Stomach (tissue), 19 donors: ENCODE data around the gene LPIN3. TPM values are rescaled to one million over a fixed set of nuclear protein-coding genes. Genes with fewer than 3 reads are reported as not detected.

ENCODE experiments used
- DNase-seq, 2 donors: peaks; one replicate each; pipeline versions ENCODE4 v3.0.0 to v3.0.0-alpha.2; 2013 to 2019
- H3K27ac ChIP-seq, 5 donors: fragments of 200-600 bp in 4 of 5; sonication (generic) in 4 of 5; one replicate each; pipeline ENCODE4 v1.5.1; 2013 to 2019; ENCODE audit warnings: mild to moderate bottlenecking in 1 of 5, moderate library complexity in 1 of 5
- H3K27me3 ChIP-seq, 3 donors: fragments of 200-600 bp; sonication (generic); one replicate each; pipeline ENCODE4 v1.5.1; 2017 to 2019; ENCODE audit warnings: mixed run types in 1 of 3
- H3K36me3 ChIP-seq, 4 donors: fragments of 200-600 bp; sonication (generic); 1 replicate in 3 of 4; 2 replicates in 1 of 4; pipeline ENCODE4 v1.5.1; 2016 to 2019
- H3K4me1 ChIP-seq, 4 donors: fragments of 200-600 bp; sonication (generic); one replicate each; pipeline ENCODE4 v1.5.1; 2016 to 2019
- H3K4me3 ChIP-seq, 4 donors: fragments of 200-600 bp; sonication (generic) in 3 of 4; one replicate each; pipeline ENCODE4 v1.5.1; 2016 to 2019; ENCODE audit warnings: mild to moderate bottlenecking in 1 of 4
- H3K9me3 ChIP-seq, 4 donors: fragments of 200-600 bp; sonication (generic); one replicate each; pipeline ENCODE4 v1.5.1; 2016 to 2019
- EP300 ChIP-seq: sonication (generic); formaldehyde crosslinking; IDR thresholded peaks from one replicate; pipeline ENCODE4 v1.6.1; 2017; ENCODE audit warnings: antibody characterized with exemption
- POLR2A ChIP-seq, 4 donors: fragments of 450-650 bp; IDR thresholded peaks; one replicate each; pipeline ENCODE4 v1.6.1; 2016; ENCODE audit warnings: antibody characterized with exemption in 4 of 4, control low read depth in 2 of 4, mild to moderate bottlenecking in 1 of 4, moderate library complexity in 1 of 4
- POLR2AphosphoS5 ChIP-seq, 3 donors: sonication (generic); formaldehyde crosslinking; IDR thresholded peaks; one replicate each; pipeline ENCODE4 v1.6.1; 2016; ENCODE audit warnings: antibody characterized with exemption in 3 of 3
- WGBS, 5 donors: extraction: QIAGEN DNeasy Blood & Tissue Kit in 3 of 5; methylation state at CpG; one replicate each; pipeline versions ENCODE4 v1.1.5 to v1.1.7; 2013 to 2018; 5-methylcytosine and 5-hydroxymethylcytosine counted together
- intact Hi-C: fragments of 100-400 bp; cut with DNase I; formaldehyde crosslinking; loops from one replicate; pipeline ENCODE4 v1.15.1; 2023; ENCODE audit warnings: low total_unique reads
- long read RNA-seq, 10 donors: transcript quantifications; one replicate each; lab custom pipeline, GENCODE V29; 2026
- polyA plus RNA-seq, 3 donors: library from polyadenylated mRNA; stranded (reverse); fragments of 200-250 nt; gene quantifications; one replicate each; pipeline ENCODE4 v1.2.3, GENCODE V29; 2013
- total RNA-seq, 5 donors: library from RNA; depleted of rRNA; stranded (reverse); fragments of >200 nt; gene quantifications; one replicate each; pipeline versions ENCODE4 v1.1.0 to v1.2.3, GENCODE V29; 2014 to 2016
- TF ChIP-seq, protein P1 (sequence below), 7 experiments: fragments of 450-650 bp in 4 of 7; fragments of 200-600 bp in 3 of 7; sonication (generic) in 3 of 7; IDR thresholded peaks; one replicate each; pipeline ENCODE4 v1.5.1; 2016 to 2019; ENCODE audit warnings: antibody characterized with exemption in 7 of 7, control low read depth in 2 of 7, mild to moderate bottlenecking in 1 of 7
- donor health status: healthy with polysubstance abuse.
- donor health status: Bipolar disorder and iron deficiency.
- donor health status: healthy.

LPIN3 gene
- 100 to 1,000 TPM in 2 of 5 donors, 10 to 100 TPM in 2, 1 to 10 TPM in 1; 8.6 to 289 (median 44.6) TPM for total RNA-seq
- 10 to 100 TPM in 1 of 3 donors, 1 to 10 TPM in 2; 5.7 to 28.8 (median 9.2) TPM for polyA plus RNA-seq
- long read RNA-seq, donor 1 = 0 reads
- long read RNA-seq, donor 2, partial matches to known transcripts = 0 of 2 reads
- long read RNA-seq, donor 2, other reads (novel, unspliced or antisense) = 0 of 2 reads
- long read RNA-seq, donor 3 = 0 reads
- long read RNA-seq, donor 4 = 0 reads
- long read RNA-seq, donor 5 = 0 reads
- long read RNA-seq, donor 6, partial matches to known transcripts = 7 of 7 reads
- long read RNA-seq, donor 6, other reads (novel, unspliced or antisense) = 0 of 7 reads
- long read RNA-seq, donor 7, partial matches to known transcripts = 6 of 6 reads
- long read RNA-seq, donor 7, other reads (novel, unspliced or antisense) = 0 of 6 reads
- long read RNA-seq, donor 8, full-length matches to known transcripts = 1 of 1 reads
- long read RNA-seq, donor 8, partial matches to known transcripts = 0 of 1 reads
- long read RNA-seq, donor 8, other reads (novel, unspliced or antisense) = 0 of 1 reads
- long read RNA-seq, donor 9 = 0 reads
- long read RNA-seq, donor 10 = 0 reads

DNA sequence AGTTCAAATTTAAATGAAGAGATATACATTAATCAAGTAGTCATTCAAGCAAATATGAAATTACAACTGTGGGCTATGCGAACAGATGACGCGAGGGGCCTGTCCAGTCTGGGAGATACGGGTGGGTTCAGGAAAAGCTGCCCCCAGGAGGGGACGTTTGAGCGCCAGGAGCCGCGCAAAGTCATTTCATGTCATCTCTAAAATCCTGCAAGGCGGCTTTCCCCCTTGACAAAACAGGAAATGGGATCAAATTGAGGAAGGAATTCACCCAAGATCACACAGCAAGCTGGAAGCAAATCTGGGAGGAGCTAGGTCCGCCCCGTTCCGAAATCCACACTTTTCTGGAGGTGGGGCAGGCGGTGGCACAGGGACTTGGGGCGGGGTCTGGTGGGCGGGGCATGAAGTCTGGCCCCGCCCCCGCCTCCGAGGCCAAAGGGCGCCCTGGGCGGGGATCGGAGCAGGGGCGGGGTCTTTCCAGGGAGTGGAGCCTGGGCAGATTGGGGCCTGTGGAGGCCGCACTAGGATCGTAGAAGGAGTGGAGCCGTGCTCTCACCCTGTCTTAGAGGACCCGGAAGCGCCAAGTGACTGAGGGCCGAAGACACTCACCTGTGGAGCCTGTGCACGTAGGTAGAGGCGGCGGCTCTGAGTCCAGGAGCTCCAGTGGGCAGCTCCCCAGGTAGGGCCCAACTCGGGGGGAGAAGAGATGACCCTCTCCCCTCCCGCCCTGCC lies at the start of gene LPIN3:
Gene LPIN3 (plus strand): TSS at position 495 of the 729 bp plus-strand sequence. CDS start 4,983 bp downstream, outside the sequence.
- TF ChIP-seq EP300 (no peak), POLR2A (IDR thresholded peaks at IDR 0.05) (peak in 1 of 4 donors; percentile 14), POLR2AphosphoS5 (IDR thresholded peaks at IDR 0.05) (peak in 2 of 3 donors; percentile 68 to 85)
- TF ChIP-seq, protein P1, sequence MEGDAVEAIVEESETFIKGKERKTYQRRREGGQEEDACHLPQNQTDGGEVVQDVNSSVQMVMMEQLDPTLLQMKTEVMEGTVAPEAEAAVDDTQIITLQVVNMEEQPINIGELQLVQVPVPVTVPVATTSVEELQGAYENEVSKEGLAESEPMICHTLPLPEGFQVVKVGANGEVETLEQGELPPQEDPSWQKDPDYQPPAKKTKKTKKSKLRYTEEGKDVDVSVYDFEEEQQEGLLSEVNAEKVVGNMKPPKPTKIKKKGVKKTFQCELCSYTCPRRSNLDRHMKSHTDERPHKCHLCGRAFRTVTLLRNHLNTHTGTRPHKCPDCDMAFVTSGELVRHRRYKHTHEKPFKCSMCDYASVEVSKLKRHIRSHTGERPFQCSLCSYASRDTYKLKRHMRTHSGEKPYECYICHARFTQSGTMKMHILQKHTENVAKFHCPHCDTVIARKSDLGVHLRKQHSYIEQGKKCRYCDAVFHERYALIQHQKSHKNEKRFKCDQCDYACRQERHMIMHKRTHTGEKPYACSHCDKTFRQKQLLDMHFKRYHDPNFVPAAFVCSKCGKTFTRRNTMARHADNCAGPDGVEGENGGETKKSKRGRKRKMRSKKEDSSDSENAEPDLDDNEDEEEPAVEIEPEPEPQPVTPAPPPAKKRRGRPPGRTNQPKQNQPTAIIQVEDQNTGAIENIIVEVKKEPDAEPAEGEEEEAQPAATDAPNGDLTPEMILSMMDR (IDR thresholded peaks at IDR 0.05) = no peak
- H3K4me3 ChIP-seq = peak within 1 kb of the TSS; percentile 37 to 52 (median 38)
- 2 to 9% (median 6%) methylated on average over 17 to 33 of the region's 33 CpGs for WGBS, 5 donors
- H3K4me1 ChIP-seq = peaks cover 10 to 36% (median 27%) of the 10 kb centered on the region in 4 donors
- H3K36me3 ChIP-seq = peaks cover 0 to 2% (median 1%) of the 10 kb centered on the region in 4 donors
- no peaks in the 10 kb centered on the region for H3K27me3 ChIP-seq
- intact Hi-C loops = loop anchor here (5.0 kb wide), 1 partner anchor 168 kb away; no protein-coding TSS in a partner anchor
- H3K9me3 ChIP-seq = no peaks in the 10 kb centered on the region
- H3K27ac ChIP-seq = peak within 1 kb of the TSS; percentile 79 to 90 (median 88)
- peak; percentile 94 to 95 for DNase-seq

- 62 to 83% (median 76%) methylated on average over 2 of the region's 2 CpGs for WGBS, 5 donors
- intact Hi-C loops = no loop called here
- Histone ChIP-seq H3K4me1 (peaks cover 0 to 40% (median 9%) of the 10 kb centered on the region in 4 donors), H3K36me3 (no peaks in the 10 kb centered on the region), H3K4me3 (no peak overlapping the region), H3K9me3 (no peaks in the 10 kb centered on the region), H3K27me3 (no peaks in the 10 kb centered on the region), H3K27ac (peak overlapping the region in 3 of 5 donors; percentile 27 to 63 (median 46))
- TF ChIP-seq POLR2A (IDR thresholded peaks at IDR 0.05) (no peak), POLR2AphosphoS5 (IDR thresholded peaks at IDR 0.05) (no peak), EP300 (no peak)
- TF ChIP-seq, protein P1 (IDR thresholded peaks at IDR 0.05) = no peak
- DNase-seq = no peak
Measured at GRCh38 chr20:41293269-41294037, 47.2 kb upstream of the LPIN3 start.

DNA sequence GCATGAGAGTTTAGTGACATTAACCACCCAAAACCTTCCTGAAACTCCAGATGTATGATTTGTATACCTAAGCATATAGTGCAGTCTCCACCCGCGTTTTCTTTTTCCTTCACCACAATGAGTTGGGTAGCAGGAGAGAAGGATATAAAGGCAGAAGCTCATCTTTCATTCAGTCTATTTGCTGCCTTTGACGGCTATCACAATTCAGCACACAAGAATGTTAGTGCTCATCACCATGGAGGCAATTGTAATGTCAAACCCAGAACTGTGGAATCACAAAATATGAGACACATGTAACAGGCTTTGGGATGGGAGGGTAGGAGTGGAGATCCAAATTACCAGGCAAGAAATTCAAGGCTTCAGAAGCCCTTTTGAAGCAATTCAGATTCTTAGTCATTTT lies 40.7 kb upstream of the LPIN3 start:
- 82 to 90% (median 88%) methylated on average over 3 of the region's 3 CpGs for WGBS, 5 donors
- no peak for TF ChIP-seq EP300
- no peak for TF ChIP-seq POLR2AphosphoS5 (IDR thresholded peaks at IDR 0.05)
- no peak for TF ChIP-seq POLR2A (IDR thresholded peaks at IDR 0.05)
- TF ChIP-seq, protein P1 (IDR thresholded peaks at IDR 0.05) = no peak

More for the DNA sequence above, 40.7 kb upstream of the LPIN3 start:
- intact Hi-C loops = no loop called here
- DNase-seq = no peak
- H3K9me3 ChIP-seq = no peaks in the 10 kb centered on the region
- H3K36me3 ChIP-seq = no peaks in the 10 kb centered on the region
- H3K27me3 ChIP-seq = no peaks in the 10 kb centered on the region
- no peak overlapping the region for H3K4me3 ChIP-seq
- H3K4me1 ChIP-seq = peaks cover 0 to 50% (median 8%) of the 10 kb centered on the region in 4 donors
- H3K27ac ChIP-seq = no peak overlapping the region
